Sigmoid colon (tissue), 4 donors: ENCODE measurements around the gene CROT.

ENCODE experiments used
- CTCF ChIP-seq, 4 experiments: fragments of 450-650 bp in 3 of 4; fragments of 200-600 bp in 1 of 4; IDR thresholded peaks; one replicate each; pipeline ENCODE4 v1.5.1; 2016 to 2019; ENCODE audit warnings: antibody characterized with exemption in 4 of 4, mild to moderate bottlenecking in 3 of 4, moderate library complexity in 2 of 4
- EP300 ChIP-seq, 4 donors: sonication (generic); formaldehyde crosslinking; IDR thresholded peaks; one replicate each; pipeline ENCODE4 v1.6.1; 2017; ENCODE audit warnings: antibody characterized with exemption in 4 of 4
- POLR2A ChIP-seq, 2 donors: fragments of 450-650 bp; IDR thresholded peaks; one replicate each; pipeline ENCODE4 v1.6.1; 2016; ENCODE audit warnings: antibody characterized with exemption in 2 of 2, mild to moderate bottlenecking in 2 of 2, moderate library complexity in 2 of 2
- POLR2AphosphoS5 ChIP-seq, 4 donors: sonication (generic); formaldehyde crosslinking; IDR thresholded peaks; one replicate each; pipeline ENCODE4 v1.6.1; 2017; ENCODE audit warnings: antibody characterized with exemption in 4 of 4

GRCh38 chr7:87310790-87311419 is 34.6 kb upstream of the CROT start:
- TF ChIP-seq CTCF (IDR thresholded peaks at IDR 0.05) (no peak), POLR2A (IDR thresholded peaks at IDR 0.05) (no peak), POLR2AphosphoS5 (IDR thresholded peaks at IDR 0.05) (no peak), EP300 (IDR thresholded peaks at IDR 0.05) (no peak)
